ENCODE measurements around the gene MINAR2. TPM values are rescaled to one million over a fixed set of nuclear protein-coding genes. Genes with fewer than 3 reads are reported as not detected.

Gene MINAR2
- not detected in 2 replicates for total RNA-seq

GRCh38 chr5:129747572-129748407 is at the start of gene MINAR2:
Gene MINAR2 (plus strand): TSS chr5:129748094. CDS start chr5:129748191, 97 bp downstream.

Other genes with a start within 250 kb of the MINAR2 start
- gene CHSY3, start 156.4 kb downstream of the MINAR2 start, total RNA-seq, result 0.56 and 0.65 TPM in 2 replicates